Thyroid gland (tissue), 4 donors: ENCODE measurements around the gene MTHFR.

ENCODE experiments used
- POLR2A ChIP-seq, 2 donors: fragments of 450-650 bp; IDR thresholded peaks; one replicate each; pipeline ENCODE4 v1.6.1; 2017; ENCODE audit warnings: antibody characterized with exemption in 2 of 2, mild to moderate bottlenecking in 2 of 2, moderate library complexity in 1 of 2
- TF ChIP-seq, protein P1 (sequence below), 6 experiments: fragments of 200-600 bp in 3 of 6; fragments of 450-650 bp in 3 of 6; sonication (generic) in 3 of 6; IDR thresholded peaks; one replicate each; pipeline ENCODE4 v1.5.1; 2016 to 2019; ENCODE audit warnings: antibody characterized with exemption in 6 of 6, mild to moderate bottlenecking in 2 of 6, inconsistent platforms in 1 of 6, moderate library complexity in 1 of 6

DNA sequence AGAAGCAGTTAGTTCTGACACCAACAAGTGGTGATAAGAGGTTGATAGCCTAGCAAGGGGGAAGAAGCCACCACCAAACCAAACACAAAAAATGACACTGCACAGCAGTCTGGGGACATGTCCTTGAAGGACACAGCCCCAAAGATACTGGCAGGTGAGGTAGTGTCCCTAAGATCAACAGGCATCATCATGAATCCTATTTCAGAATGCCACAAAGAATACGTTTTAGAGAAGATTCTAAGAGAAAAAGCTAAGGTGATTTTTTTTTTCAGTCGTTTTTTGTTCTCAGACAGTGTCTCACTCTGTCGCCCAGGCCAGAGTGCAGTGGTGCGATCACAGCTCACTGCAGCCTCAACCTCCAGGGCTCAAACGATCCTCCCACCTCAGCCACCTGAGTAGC lies 19.6 kb downstream of the MTHFR start:
- no peak for TF ChIP-seq POLR2A (IDR thresholded peaks at IDR 0.05)
- TF ChIP-seq, protein P1, sequence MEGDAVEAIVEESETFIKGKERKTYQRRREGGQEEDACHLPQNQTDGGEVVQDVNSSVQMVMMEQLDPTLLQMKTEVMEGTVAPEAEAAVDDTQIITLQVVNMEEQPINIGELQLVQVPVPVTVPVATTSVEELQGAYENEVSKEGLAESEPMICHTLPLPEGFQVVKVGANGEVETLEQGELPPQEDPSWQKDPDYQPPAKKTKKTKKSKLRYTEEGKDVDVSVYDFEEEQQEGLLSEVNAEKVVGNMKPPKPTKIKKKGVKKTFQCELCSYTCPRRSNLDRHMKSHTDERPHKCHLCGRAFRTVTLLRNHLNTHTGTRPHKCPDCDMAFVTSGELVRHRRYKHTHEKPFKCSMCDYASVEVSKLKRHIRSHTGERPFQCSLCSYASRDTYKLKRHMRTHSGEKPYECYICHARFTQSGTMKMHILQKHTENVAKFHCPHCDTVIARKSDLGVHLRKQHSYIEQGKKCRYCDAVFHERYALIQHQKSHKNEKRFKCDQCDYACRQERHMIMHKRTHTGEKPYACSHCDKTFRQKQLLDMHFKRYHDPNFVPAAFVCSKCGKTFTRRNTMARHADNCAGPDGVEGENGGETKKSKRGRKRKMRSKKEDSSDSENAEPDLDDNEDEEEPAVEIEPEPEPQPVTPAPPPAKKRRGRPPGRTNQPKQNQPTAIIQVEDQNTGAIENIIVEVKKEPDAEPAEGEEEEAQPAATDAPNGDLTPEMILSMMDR (IDR thresholded peaks at IDR 0.05): no peak
